ENCODE data around the gene SLC39A5. TPM values are rescaled to one million over a fixed set of nuclear protein-coding genes. Genes with fewer than 3 reads are reported as not detected.
"Not testable (repeated sequence)": the region's sequence is repeated elsewhere in the genome, so short reads cannot be mapped to it uniquely, and the experiment has no call there.

SLC39A5 gene
- total RNA-seq, 1 donor from 2014 or later, result 23.0 TPM

- peaks cover 7% of the 10 kb centered on the region for H3K4me1 Mint-ChIP-seq (ENCODE audit: unreplicated experiment)
- H3K27me3 Mint-ChIP-seq, result no peaks in the 10 kb centered on the region
- H3K27ac Mint-ChIP-seq, result peak overlapping the region; percentile 15
- DNase-seq (ENCODE audit: extremely low spot score, unreplicated experiment), result no peak
- no peaks in the 10 kb centered on the region for H3K9me3 Mint-ChIP-seq
- H3K36me3 Mint-ChIP-seq, result peaks cover 8% of the 10 kb centered on the region
- no peak for TF ChIP-seq CTCF (conservative IDR thresholded peaks at IDR 0.05)
- peak overlapping the region; percentile 97 for H3K4me3 Mint-ChIP-seq
Observed at GRCh38 chr12:56267443-56268071, 37.7 kb downstream of the SLC39A5 start.

- Mint-ChIP-seq H3K27ac (peak overlapping the region; percentile 46), H3K27me3 (no peaks in the 10 kb centered on the region), H3K4me1 (ENCODE audit: unreplicated experiment) (peaks cover 7% of the 10 kb centered on the region), H3K9me3 (no peaks in the 10 kb centered on the region), H3K36me3 (peaks cover 25% of the 10 kb centered on the region), H3K4me3 (no peak overlapping the region)
- TF ChIP-seq CTCF (conservative IDR thresholded peaks at IDR 0.05), result peak; percentile 58
- DNase-seq (ENCODE audit: extremely low spot score, unreplicated experiment), result no peak
Observed at GRCh38 chr12:56271031-56271430, 41.2 kb downstream of the SLC39A5 start.

GRCh38 chr12:56272468-56272867, 42.6 kb downstream of the SLC39A5 start:
- DNase-seq (ENCODE audit: extremely low spot score, unreplicated experiment); H3K4me1 Mint-ChIP-seq (ENCODE audit: unreplicated experiment); H3K4me3 Mint-ChIP-seq: not testable (repeated sequence)

GRCh38 chr12:56274299-56274698, 44.4 kb downstream of the SLC39A5 start:
- Mint-ChIP-seq H3K4me1 (ENCODE audit: unreplicated experiment) (no peaks in the 10 kb centered on the region), H3K4me3 (no peak overlapping the region), H3K27ac (peak overlapping the region; percentile 12), H3K36me3 (peaks cover 31% of the 10 kb centered on the region), H3K27me3 (no peaks in the 10 kb centered on the region), H3K9me3 (no peaks in the 10 kb centered on the region)
- TF ChIP-seq CTCF (conservative IDR thresholded peaks at IDR 0.05), result no peak
- DNase-seq (ENCODE audit: extremely low spot score, unreplicated experiment), result no peak

More at GRCh38 chr12:56272468-56272867, 42.6 kb downstream of the SLC39A5 start:
- H3K9me3 Mint-ChIP-seq, H3K27me3 Mint-ChIP-seq, H3K27ac Mint-ChIP-seq: not testable (repeated sequence)
- peaks cover 28% of the 10 kb centered on the region for H3K36me3 Mint-ChIP-seq

GRCh38 chr12:56278905-56279304, 49.1 kb downstream of the SLC39A5 start:
- no peak overlapping the region for H3K27ac Mint-ChIP-seq
- H3K4me1 Mint-ChIP-seq (ENCODE audit: unreplicated experiment), result no peaks in the 10 kb centered on the region

More at GRCh38 chr12:56278905-56279304, 49.1 kb downstream of the SLC39A5 start:
- Mint-ChIP-seq H3K27me3 (no peaks in the 10 kb centered on the region), H3K36me3 (peaks cover 32% of the 10 kb centered on the region), H3K4me3 (no peak overlapping the region), H3K9me3 (no peaks in the 10 kb centered on the region)
- no peak for TF ChIP-seq CTCF (conservative IDR thresholded peaks at IDR 0.05)
- DNase-seq (ENCODE audit: extremely low spot score, unreplicated experiment), result no peak
